HG02885 (cell line): Measurements from ENCODE around the gene LPIN3.

Experiments
- ATAC-seq: cut with Tn5 transposase; IDR thresholded peaks from one replicate; pipeline ENCODE4 v1.9.1; 2021; ENCODE audit warnings: mild to moderate bottlenecking; ENCODE audit not compliant: unreplicated experiment, poor library complexity

LPIN3 gene

GRCh38 chr20:41348430-41349172 lies 8.0 kb downstream of the LPIN3 start:
- ATAC-seq: no peak

GRCh38 chr20:41349266-41349665 lies 8.6 kb downstream of the LPIN3 start:
- no peak for ATAC-seq

- no peak for ATAC-seq
These were observed 9.3 kb downstream of the LPIN3 start for GRCh38 chr20:41349943-41350342.

- no peak for ATAC-seq
These were observed 9.9 kb downstream of the LPIN3 start for GRCh38 chr20:41350408-41350962.

DNA sequence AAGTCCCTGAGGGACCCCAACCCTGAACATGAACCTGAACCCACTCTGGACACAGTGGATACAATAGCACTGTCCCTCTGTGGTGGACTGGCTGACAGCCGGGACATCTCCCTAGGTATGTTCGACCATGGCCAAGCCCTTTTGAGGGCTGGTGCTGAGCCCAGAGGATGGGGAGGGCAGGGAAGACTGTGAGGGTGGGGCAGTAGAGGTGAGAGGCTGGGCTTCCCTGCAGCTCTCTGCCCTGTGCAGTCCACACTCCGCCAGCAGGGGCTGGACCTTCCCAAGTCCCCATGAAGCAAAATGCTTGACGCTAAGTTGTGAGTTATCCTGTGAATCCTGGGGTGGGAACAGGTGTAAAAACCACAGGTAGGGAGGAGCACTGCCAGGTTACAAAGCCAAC lies 11.5 kb downstream of the LPIN3 start:
- ATAC-seq: no peak

- ATAC-seq: no peak
These were observed 12.0 kb downstream of the LPIN3 start for GRCh38 chr20:41352666-41353065.

DNA sequence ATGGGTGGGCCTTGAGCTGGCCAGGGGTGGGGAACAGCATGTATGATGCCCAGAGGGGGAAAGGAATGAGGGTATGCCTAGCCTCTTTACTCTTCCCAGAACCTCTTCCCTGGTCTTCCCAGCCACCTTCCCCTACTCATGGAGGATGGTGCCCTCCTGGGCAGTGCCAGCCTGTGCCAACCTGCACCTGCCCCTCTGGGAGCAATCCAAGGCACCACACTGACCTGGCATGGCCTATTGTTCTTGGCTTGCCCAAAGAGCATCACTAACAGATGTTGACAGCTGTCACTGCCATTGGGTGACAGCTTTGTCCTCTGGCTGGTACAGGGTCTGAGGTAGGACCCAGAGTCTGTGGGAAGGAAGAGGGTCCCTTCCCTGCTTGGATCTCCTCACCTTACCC lies 12.9 kb downstream of the LPIN3 start:
- no peak for ATAC-seq

GRCh38 chr20:41355192-41355591 lies 14.6 kb downstream of the LPIN3 start:
- no peak for ATAC-seq

DNA sequence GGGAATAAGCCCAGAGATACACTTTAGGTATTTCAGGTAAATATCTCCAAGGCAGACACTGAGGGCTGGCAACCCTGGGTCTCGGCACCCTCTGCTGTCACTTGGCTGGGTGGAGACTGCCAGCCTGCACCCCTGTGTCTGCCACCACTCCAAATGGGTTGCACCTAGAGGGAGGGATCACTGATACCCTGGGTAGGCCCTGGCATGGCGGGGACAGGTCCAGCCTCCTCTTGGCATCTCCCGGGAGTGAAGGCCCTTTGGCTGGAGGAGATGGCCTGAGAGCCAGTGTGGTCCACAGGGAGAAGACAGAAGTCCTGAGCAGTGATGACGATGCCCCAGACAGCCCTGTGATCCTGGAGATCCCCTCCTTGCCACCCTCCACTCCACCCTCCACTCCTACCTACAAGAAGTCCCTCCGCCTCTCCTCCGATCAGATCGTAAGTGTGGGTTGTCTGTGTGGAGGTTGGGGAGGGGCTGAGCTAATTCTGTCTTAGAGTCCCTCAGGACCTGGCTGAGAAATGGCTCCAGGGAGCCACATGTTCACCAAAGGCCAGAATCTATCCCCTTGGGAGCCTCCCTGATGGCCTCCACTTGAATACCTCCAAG lies 15.1 kb downstream of the LPIN3 start:
- no peak for ATAC-seq

DNA sequence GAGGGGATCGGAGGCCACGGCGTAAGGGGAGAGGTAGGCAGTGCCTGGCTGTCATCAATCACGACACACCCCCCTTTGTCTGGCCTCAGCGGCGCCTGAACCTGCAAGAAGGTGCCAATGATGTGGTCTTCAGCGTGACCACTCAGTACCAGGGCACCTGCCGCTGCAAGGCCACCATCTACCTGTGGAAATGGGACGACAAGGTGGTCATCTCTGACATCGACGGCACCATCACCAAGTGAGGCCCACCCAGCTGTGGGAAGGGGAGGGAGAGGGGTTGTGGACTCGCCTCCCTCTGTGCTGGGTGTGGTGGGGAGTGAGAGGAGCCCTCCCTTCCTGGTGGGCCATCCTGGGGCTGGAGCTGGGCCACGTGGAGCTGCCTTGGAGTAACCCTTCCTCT lies 16.3 kb downstream of the LPIN3 start:
- ATAC-seq: no peak

DNA sequence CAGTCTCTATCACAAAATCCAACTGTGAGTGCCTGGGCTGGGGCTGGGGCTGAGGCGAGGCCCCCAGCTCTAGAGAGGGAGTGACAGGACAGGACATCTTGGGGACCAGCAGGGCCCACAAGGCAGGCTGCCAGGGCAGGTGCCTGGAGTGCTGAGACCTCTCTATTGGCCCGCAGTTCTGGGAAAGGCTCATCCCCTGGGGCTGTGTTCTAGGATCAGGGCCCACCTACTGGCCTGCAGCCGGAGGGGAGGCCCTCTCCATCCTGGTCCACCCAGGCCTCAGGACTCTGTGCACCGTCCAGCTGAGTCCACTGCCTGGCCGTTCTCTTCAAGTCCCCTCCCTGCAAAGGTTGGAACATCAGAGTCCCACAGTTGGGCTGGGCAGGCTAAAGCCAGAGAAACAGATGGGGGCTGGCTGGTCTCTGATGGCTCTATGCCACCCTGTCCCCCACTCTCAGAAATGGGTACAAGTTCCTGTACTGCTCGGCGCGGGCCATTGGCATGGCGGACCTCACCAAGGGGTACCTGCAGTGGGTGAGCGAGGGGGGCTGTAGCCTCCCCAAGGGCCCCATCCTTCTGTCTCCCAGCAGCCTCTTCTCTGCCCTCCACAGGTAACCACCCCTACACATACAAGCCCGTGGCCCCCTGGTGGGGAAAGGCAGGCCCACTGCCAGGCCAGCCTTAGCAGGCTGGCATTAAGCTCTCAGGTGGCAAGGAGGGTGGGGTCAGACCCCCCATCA lies 17.0 kb downstream of the LPIN3 start:
- ATAC-seq: no peak

DNA sequence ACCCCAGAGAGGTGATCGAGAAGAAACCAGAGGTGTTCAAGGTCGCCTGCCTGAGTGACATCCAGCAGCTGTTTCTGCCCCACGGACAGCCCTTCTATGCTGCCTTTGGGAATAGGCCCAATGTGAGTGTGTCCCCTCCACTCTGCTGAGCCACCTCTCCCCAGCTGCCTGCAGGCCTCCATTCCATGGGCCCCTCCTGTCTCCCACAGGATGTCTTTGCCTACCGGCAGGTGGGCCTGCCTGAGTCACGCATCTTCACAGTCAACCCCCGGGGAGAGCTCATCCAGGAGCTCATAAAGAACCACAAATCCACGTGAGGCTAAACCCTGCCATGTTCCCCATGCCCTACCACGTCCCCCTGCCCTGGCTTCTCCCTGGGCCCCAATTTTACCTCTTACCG lies 17.6 kb downstream of the LPIN3 start:
- no peak for ATAC-seq

GRCh38 chr20:41358717-41359116 lies 18.1 kb downstream of the LPIN3 start:
- no peak for ATAC-seq

- no peak for ATAC-seq
These were observed 19.0 kb downstream of the LPIN3 start for GRCh38 chr20:41359541-41360011.

DNA sequence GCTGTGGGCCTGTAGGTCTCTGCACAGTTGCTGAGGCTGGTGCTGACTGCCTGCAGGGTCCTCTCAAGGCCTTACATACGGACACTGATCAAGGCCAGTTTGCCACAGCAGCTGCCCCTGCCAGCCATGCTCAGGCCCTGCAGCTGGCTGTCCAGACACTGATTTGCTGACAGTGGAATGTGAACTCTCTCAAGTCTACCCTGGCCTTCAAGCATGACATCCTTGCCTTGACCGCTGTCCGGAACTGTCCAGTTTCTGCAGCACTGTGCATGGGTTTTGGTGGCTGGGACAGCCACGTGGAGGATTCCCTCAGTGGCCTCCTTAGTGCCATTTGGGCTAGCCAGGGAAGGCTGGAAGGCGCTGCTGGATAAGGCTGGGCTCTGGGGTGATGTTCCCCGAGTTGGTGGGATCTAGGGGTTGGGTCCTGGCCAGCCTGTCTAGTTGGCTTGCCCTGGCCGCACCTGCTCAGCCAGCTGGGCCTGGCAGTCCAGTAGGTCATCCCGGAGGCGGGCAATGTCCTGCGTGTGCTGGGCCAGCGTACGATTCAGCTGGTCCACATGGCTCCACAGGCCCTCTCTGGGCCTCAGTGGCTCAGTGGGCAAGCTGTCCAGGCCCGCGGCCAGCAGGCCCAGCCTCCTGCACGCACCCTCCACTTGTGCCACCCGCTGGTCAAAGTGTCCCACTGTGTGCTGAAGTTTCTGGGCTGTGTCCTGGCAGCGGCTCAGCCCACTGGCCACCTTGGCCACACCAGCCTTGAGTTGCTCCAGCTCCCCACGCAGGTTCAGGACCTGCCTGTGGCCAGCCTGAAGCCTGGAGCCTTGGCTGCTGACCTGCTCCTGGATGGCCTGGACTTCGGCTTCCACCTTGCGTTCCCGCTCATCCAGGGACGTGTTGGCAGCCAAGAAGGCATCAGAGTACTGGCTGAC lies 20.5 kb downstream of the LPIN3 start:
- no peak for ATAC-seq

DNA sequence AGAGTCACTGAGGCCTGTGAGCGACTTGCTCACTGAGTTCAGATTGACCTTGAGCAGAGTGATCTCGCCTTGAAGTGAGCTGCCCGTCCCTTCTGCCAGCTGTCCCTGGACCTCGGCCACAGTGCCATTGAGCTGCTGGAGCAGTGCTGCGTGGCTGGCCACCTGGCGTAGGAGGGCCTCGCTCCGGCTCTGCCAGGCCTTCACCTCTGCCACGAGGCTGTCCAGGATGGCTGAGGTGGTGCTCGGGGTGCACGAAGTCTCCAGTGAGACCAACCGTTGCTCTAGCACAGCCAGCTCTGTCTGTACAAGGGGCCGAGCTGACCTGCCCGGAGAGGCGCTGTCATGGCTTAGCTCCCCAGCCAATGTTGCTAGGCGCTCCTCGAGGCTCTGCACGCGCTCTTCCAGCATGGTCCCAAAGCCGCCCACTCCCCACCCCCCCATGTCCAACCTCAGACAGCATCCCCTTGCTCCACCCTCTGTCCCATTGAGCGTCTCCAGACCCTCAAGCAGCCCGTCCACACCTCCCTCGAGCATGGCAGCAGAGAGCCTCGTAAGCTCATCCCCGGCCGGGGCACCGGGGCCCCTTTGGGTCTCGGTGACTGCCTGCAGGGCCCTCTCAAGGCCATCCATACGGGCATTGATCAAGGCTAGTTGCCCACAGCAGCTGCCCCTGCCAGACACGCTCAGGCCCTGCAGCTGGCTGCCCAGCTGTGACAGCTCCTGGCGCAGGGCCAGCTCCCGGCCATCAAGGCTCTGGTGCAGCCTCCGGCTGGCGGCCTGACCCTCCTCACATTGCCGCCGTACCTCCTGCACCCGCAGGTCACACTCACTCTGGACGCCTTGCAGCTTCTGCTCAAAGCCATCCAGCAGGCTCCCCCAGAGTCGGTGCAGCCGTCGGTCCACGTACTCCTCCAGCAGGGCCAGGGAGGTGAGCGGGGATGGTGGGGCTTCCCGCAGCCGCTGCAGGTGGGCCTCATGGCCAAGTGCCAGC lies 21.4 kb downstream of the LPIN3 start:
- no peak for ATAC-seq

GRCh38 chr20:41362748-41363140 lies 22.1 kb downstream of the LPIN3 start:
- ATAC-seq: no peak

GRCh38 chr20:41363601-41364000 lies 23.0 kb downstream of the LPIN3 start:
- no peak for ATAC-seq
